HepG2 (cell line): Measurements from ENCODE around the gene FITM1. TPM values are rescaled to one million over a fixed set of nuclear protein-coding genes. Genes with fewer than 3 reads are reported as not detected.

Experiments used
- AKAP8 ChIP-seq: sonication (generic); formaldehyde crosslinking; IDR thresholded peaks from 2 replicates; pipeline ENCODE4 v1.5.1; 2020; ENCODE audit warnings: mild to moderate bottlenecking, missing genetic modification reagents
- DZIP1 ChIP-seq: sonication (generic); formaldehyde crosslinking; IDR thresholded peaks from 2 replicates; pipeline ENCODE4 v1.5.0; 2020; ENCODE audit warnings: mild to moderate bottlenecking, missing genetic modification reagents
- HIVEP1 ChIP-seq: sonication (generic); formaldehyde crosslinking; IDR thresholded peaks from 2 replicates; pipeline ENCODE4 v1.4.0; 2020; ENCODE audit warnings: mild to moderate bottlenecking, missing genetic modification reagents
- IKZF4 ChIP-seq: sonication (generic); formaldehyde crosslinking; IDR thresholded peaks from 2 replicates; pipeline ENCODE4 v1.5.1; 2020; ENCODE audit warnings: borderline replicate concordance, mild to moderate bottlenecking, low read depth, missing genetic modification reagents; ENCODE audit errors: not compliant biosample characterization
- MED8 ChIP-seq: sonication (generic); formaldehyde crosslinking; IDR thresholded peaks from 2 replicates; pipeline ENCODE4 v1.8.1; 2023; ENCODE audit warnings: mild to moderate bottlenecking, missing genetic modification reagents; ENCODE audit not compliant: insufficient replicate concordance
- NR2C2 ChIP-seq: sonication (generic); formaldehyde crosslinking; IDR thresholded peaks from 2 replicates; pipeline ENCODE4 v1.4.0; 2020; ENCODE audit warnings: missing genetic modification reagents, mild to moderate bottlenecking, moderate library complexity, borderline replicate concordance
- PBX3 ChIP-seq: sonication (generic); formaldehyde crosslinking; IDR thresholded peaks from 2 replicates; pipeline ENCODE4 v1.8.1; 2023; ENCODE audit warnings: missing genetic modification reagents, inconsistent platforms, borderline replicate concordance
- POLR2AphosphoS5 ChIP-seq: IDR thresholded peaks from 2 replicates; pipeline ENCODE4 v1.6.1; 2012; ENCODE audit warnings: low read depth, low read length
- RXRA ChIP-seq: sonication (generic); formaldehyde crosslinking; IDR thresholded peaks from 2 replicates; pipeline ENCODE4 v1.5.1; 2020; ENCODE audit warnings: missing genetic modification reagents
- TBP ChIP-seq: sonication (generic); formaldehyde crosslinking; IDR thresholded peaks from 2 replicates; pipeline ENCODE4 v1.5.0; 2020; ENCODE audit warnings: missing genetic modification reagents
- THAP9 ChIP-seq: sonication (generic); formaldehyde crosslinking; IDR thresholded peaks from 2 replicates; pipeline ENCODE4; 2020; ENCODE audit warnings: missing genetic modification reagents, mild to moderate bottlenecking, borderline replicate concordance
- UBTF ChIP-seq: sonication (generic); formaldehyde crosslinking; IDR thresholded peaks from 2 replicates; pipeline ENCODE4 v1.4.0; 2020; ENCODE audit warnings: mild to moderate bottlenecking, missing genetic modification reagents
- ZNF225 ChIP-seq: sonication (generic); formaldehyde crosslinking; IDR thresholded peaks from 2 replicates; pipeline ENCODE4 v1.4.0; 2020; ENCODE audit warnings: mild to moderate bottlenecking, missing genetic modification reagents
- ZNF710 ChIP-seq: sonication (generic); formaldehyde crosslinking; IDR thresholded peaks from 2 replicates; pipeline ENCODE4 v1.5.0; 2020; ENCODE audit warnings: mild to moderate bottlenecking, missing genetic modification reagents, borderline replicate concordance
- ZNF776 ChIP-seq: sonication (generic); formaldehyde crosslinking; IDR thresholded peaks from 2 replicates; pipeline ENCODE4 v1.4.0; 2020; ENCODE audit warnings: mild to moderate bottlenecking, missing genetic modification reagents
- polyA plus RNA-seq, 8 experiments: library from polyadenylated mRNA; depleted of rRNA in 3 of 8; stranded (reverse) in 7 of 8; unstranded in 1 of 8; fragments of >200 nt; fragmentation: Illumina TruSeq in 4 of 8; extraction: Trizol in 4 of 8; gene quantifications; 2 replicates each; pipeline versions ENCODE4 v1.2.1 to v1.2.3, GENCODE V29; 2011 to 2016; ENCODE audit warnings: low read depth in 4 of 8, missing spikeins in 1 of 8, mixed read lengths in 1 of 8; ENCODE audit not compliant: insufficient read depth in 1 of 8
- total RNA-seq, 5 experiments: library from RNA; depleted of rRNA; stranded (reverse); fragments of >200 nt; fragmentation: Illumina TruSeq; extraction: Trizol; gene quantifications; 2 replicates each; pipeline ENCODE4 v1.2.3, GENCODE V29; 2016; ENCODE audit warnings: low read depth in 1 of 5

Gene FITM1
- total and polyA plus RNA-seq, 2 of the 13 experiments (the other 11 are each of a cell fraction or from before 2014, with no cell fraction given): 2.7 to 5.8 TPM

DNA sequence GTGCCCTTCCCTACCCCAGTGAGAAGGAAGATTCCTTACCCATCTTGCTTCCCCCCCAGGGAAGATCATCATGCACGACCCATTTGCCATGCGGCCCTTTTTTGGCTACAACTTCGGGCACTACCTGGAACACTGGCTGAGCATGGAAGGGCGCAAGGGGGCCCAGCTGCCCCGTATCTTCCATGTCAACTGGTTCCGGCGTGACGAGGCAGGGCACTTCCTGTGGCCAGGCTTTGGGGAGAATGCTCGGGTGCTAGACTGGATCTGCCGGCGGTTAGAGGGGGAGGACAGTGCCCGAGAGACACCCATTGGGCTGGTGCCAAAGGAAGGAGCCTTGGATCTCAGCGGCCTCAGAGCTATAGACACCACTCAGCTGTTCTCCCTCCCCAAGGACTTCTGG, 27.0 kb upstream of the FITM1 start (continued):
- peak; percentile 69; the same call in 1 of the 2 replicates for TF ChIP-seq DZIP1 (CRISPR knock-in tag)
- TF ChIP-seq PBX3 (CRISPR knock-in tag): no peak
- TF ChIP-seq MED8 (CRISPR knock-in tag): no peak
- 0 out of 2 replicates have a peak, but pooled peaks have one; percentile 34 for TF ChIP-seq ZNF776
- TF ChIP-seq UBTF (CRISPR knock-in tag): 0 out of 2 replicates have a peak, but pooled peaks have one; percentile 41
- TF ChIP-seq THAP9 (CRISPR knock-in tag): peak; percentile 20
- TF ChIP-seq POLR2AphosphoS5: peak; percentile 37; the same call in 1 of the 2 replicates
- TF ChIP-seq AKAP8 (CRISPR knock-in tag): 0 out of 2 replicates have a peak, but pooled peaks have one; percentile 1
- 0 out of 2 replicates have a peak, but pooled peaks have one; percentile 34 for TF ChIP-seq RXRA (CRISPR knock-in tag)
- TF ChIP-seq IKZF4 (CRISPR knock-in tag): no peak
- 0 out of 2 replicates have a peak, but pooled peaks have one; percentile 19 for TF ChIP-seq ZNF710 (CRISPR knock-in tag)
- TF ChIP-seq HIVEP1: peak; percentile 83; the same call in 1 of the 2 replicates
- no peak for TF ChIP-seq TBP (CRISPR knock-in tag)
- peak; percentile 52; the same call in 1 of the 2 replicates for TF ChIP-seq ZNF225 (CRISPR knock-in tag)
- TF ChIP-seq NR2C2 (CRISPR knock-in tag): peak; percentile 9; the same call in 1 of the 2 replicates
